Raji (cell line): ENCODE results near the gene CD80.
A peak's percentile ranks its signal among the peaks of the same experiment; 100 is the strongest.

Experiments used
- POLR2A ChIP-seq: IDR thresholded peaks from 2 replicates; pipeline ENCODE4 v1.6.1; 2011; ENCODE audit warnings: low read depth, low read length, control low read depth; ENCODE audit not compliant: insufficient read depth

CD80 gene

GRCh38 chr3:119534296-119534695, 25.1 kb downstream of the CD80 start:
- TF ChIP-seq POLR2A: no peak

- TF ChIP-seq POLR2A: no peak
Observed at GRCh38 chr3:119531151-119531550, 28.3 kb downstream of the CD80 start.

GRCh38 chr3:119530456-119530855, 29.0 kb downstream of the CD80 start:
- no peak for TF ChIP-seq POLR2A

- TF ChIP-seq POLR2A: no peak
Observed at GRCh38 chr3:119529883-119530282, 29.5 kb downstream of the CD80 start.

DNA sequence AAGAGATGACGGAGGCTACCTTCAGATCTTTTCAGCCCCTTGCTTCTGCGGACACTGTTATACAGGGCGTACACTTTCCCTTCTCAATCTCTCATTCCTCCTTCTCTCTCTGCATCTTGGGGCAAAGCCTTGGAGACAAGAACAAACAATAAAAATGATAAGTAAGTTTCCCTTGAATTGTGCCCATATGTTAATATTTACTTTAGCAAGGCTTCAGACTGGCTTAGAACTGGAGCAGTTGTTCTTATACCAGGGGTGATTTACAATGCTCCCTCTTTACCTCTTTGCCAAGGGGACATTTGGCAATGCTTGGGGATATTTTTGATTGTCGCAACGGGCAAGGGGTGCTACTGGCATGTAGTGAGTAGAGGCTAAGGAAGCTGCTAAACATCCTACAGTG, 31.7 kb downstream of the CD80 start:
- TF ChIP-seq POLR2A: no peak

DNA sequence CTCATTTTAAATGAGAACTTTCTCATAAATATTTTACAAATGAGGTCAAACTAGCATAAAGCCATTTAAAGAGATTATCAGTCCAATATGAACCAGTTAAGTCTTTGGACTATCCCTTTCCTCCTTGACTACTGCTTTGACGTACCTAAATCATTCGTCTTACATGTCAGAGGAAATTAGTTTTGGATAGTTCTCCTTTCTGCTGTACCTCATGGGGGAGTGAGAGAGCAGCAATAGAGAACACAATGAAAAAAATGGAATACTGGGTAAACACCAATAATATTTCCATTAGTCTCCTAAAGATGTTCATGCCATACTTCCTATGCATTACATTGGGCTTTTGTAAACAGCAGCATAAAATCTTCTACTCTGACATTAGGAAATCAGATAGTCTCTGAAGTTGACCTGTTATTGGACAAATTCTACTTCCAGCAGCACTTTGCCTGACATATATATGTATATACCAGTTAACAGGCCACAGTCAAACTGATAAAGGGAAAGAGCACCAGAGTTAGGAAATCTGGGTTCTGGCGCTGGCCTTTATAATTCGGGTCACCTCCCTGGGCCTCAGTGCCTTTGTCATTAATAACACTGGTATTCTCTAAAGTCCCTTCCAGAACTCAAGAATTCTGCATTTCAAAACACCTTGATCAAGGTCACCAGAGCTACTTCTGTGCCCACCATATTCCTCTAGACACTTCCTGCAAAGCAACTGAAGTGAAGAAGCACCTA, 34.3 kb downstream of the CD80 start:
- no peak for TF ChIP-seq POLR2A

DNA sequence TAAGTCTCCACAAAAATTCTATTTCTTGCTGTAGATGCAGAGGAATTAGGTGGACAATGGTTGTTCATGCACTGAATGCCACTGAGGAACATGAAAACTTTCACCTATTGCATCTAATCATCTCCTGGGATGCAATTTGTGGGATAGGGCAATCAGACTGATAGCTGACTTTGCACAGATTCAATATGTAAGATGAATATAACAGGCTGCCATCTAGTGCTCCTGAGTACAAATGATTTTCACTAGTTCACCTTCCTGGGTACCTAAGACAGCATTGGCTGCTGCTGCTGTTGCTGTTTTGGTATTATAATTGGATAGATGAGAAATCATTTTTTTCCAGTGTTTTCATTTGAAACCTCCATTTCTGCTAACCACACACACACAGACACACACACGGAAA, 41.4 kb downstream of the CD80 start:
- no peak for TF ChIP-seq POLR2A

DNA sequence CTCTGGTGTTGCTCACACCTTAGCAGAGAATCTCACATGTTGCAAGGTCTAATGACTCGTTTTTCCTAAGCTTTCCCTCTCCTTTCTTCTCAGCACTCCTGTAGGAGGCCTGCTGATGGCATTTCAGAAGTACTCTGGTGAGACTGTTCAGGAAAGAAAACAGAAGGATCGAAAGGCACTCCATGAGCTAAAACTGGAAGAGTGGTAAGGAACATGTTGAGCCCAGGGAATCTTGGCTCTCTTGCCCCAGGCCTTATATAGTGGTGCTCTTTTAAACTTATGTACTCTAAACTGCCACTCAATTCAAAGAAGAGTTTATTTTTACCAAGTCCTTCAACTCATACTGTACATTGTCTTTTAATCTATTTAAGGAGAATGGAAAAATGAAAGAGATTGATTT, 42.3 kb downstream of the CD80 start:
- TF ChIP-seq POLR2A: no peak

- TF ChIP-seq POLR2A: no peak
Observed at GRCh38 chr3:119514637-119515036, 44.8 kb downstream of the CD80 start.

GRCh38 chr3:119510690-119511089, 48.7 kb downstream of the CD80 start:
- no peak for TF ChIP-seq POLR2A

- TF ChIP-seq POLR2A: no peak
Observed at GRCh38 chr3:119508172-119508845, 51.1 kb downstream of the CD80 start.

- TF ChIP-seq POLR2A: no peak
Observed at GRCh38 chr3:119507404-119507803, 52.0 kb downstream of the CD80 start.

DNA sequence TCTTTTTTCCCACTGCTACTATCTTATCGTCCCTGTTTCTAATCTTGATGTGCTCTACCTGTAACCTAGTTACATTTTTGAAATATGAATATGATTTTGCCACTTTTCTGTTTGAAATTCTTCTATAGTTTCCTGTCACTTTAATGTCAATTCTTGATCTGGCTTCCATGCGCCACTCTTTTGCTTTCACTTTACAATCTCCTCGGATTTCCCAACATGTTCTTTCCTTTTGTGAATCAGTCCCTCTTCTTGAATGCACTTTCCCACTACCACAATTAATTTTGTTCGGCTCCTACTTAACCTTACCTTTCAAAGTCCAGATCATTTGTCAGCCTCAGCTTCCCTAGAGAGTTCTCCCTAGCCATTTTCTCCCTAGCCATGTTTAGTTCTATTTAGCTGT, 52.8 kb downstream of the CD80 start:
- TF ChIP-seq POLR2A: no peak

DNA sequence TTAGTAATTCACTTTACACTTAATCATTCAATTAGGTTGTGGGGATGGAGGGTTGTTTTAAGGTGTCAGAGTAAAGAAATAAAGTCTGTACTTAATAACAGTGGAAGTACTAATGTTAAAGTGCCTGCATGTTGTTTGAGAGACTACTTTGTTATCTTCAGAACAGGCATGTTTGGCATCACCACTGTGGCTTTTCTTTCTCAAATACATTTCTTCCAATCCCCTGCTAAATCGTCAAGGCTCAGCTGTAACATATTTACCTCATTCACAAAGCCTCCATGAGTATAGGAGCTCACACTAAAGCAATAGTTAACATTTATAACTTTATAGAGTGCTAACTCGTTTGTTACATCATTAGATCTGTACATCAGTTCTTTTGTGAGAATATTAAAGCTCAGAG, 58.5 kb downstream of the CD80 start:
- no peak for TF ChIP-seq POLR2A

- no peak for TF ChIP-seq POLR2A
Observed at GRCh38 chr3:119500265-119500664, 59.1 kb downstream of the CD80 start.

- TF ChIP-seq POLR2A: peak; percentile 98
Observed at GRCh38 chr3:119498186-119499011, 61.0 kb downstream of the CD80 start, which contains the start of gene TIMMDC1. TIMMDC1 (plus strand) TSS chr3:119498547; CDS start chr3:119498734, 187 bp downstream.

DNA sequence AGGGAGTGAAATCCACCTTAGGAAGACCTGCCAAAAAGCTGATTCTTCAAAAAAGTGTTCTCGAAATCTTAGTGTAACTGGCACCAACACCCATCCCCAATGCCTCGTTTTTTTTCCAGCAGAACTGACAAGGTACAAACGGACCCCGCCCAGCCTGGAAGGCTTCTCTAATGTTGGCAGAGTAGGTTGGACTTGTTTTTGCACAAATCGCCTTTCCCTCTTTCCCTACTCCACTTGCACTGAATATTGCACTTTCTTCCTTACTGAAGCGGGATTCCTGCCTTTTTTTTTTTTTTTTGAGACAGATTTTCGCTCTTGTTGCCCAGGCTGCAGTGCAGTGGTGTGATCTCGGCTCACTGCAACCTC, 61.6 kb downstream of the CD80 start:
- TF ChIP-seq POLR2A: no peak

DNA sequence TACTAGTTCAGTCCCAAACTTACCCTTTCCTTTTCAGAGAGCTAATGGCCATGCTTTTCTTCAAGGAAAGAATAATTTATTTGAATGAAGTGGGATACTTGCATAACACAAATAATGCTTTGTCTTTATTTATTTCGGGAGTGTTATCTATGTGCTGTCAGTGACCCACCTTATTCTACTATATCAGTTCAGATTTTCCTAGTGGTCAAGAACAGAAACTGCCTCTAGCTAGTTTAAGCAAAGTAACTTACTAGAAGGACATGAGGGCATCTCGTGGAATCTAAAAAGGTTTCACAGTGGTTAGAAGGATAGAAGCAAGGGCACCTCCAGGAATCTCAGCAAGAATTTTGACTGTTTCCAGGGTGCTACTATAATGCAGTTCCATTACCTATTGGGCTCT, 64.8 kb downstream of the CD80 start:
- no peak for TF ChIP-seq POLR2A
